Measurements from ENCODE around the gene JPH3. TPM values are rescaled to one million over a fixed set of nuclear protein-coding genes. Genes with fewer than 3 reads are reported as not detected.

JPH3 gene
- total RNA-seq, 1 donor from 2014 or later, result 0.29 TPM

- no peaks in the 10 kb centered on the region for H3K36me3 ChIP-seq
- no peak for TF ChIP-seq CTCF (IDR thresholded peaks at IDR 0.05)
- H3K27ac ChIP-seq, result no peak overlapping the region
- no peaks in the 10 kb centered on the region for H3K4me1 ChIP-seq
- ATAC-seq (no peak), DNase-seq (no peak)
- no peaks in the 10 kb centered on the region for H3K9me3 ChIP-seq
- intact Hi-C loops (cut with DNase I), result no loop called here
- peaks cover 18% of the 10 kb centered on the region for H3K27me3 ChIP-seq
- no peak overlapping the region for H3K4me3 ChIP-seq
Observed at GRCh38 chr16:87583453-87584131, 18.7 kb upstream of the JPH3 start.

DNA sequence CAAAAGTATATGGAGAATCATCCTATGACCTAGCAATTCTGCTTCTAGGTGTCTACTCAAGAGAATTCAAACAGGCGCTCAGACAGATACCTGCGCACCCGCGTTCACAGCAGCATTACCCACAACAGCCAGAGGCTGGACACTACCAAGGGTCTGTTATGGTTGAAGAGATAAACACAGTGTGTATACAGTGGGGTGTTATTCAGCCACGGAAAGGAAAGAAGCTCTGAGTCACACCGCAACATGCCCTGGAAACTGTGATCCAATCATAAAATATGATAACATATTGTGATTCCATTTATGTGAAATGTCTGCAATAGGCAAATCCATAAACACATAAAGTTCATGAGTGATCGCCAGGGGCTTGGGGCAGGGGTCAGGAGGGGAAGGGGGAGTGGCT, 18.0 kb upstream of the JPH3 start:
- Histone ChIP-seq H3K9me3 (no peaks in the 10 kb centered on the region), H3K27ac (no peak overlapping the region), H3K4me1 (no peaks in the 10 kb centered on the region), H3K36me3 (no peaks in the 10 kb centered on the region), H3K4me3 (no peak overlapping the region), H3K27me3 (peaks cover 18% of the 10 kb centered on the region)
- ATAC-seq, result no peak
- intact Hi-C loops (cut with DNase I), result no loop called here
- no peak for TF ChIP-seq CTCF (IDR thresholded peaks at IDR 0.05)
- no peak for DNase-seq

DNA sequence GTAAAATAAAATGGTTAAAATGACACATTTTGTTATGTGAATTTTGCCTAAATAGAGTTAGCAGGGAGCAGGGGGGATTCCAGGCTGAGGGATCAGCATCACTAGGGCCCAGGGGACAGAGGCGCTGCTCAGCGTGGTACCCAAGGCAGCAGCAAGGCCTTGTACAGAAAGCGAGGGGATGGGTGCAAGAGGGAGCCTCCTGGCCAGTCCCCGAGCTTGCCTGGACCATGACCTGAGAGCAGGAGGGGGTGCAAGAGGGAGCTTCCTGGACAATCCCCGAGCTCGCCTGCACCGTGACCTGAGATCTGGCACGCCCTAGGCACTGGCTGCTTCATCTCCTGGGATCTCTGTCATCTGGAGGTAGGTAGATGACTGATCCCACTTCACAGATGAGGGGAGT, 17.3 kb upstream of the JPH3 start:
- Histone ChIP-seq H3K36me3 (no peaks in the 10 kb centered on the region), H3K27me3 (peaks cover 23% of the 10 kb centered on the region), H3K4me1 (no peaks in the 10 kb centered on the region), H3K9me3 (no peaks in the 10 kb centered on the region), H3K4me3 (no peak overlapping the region), H3K27ac (no peak overlapping the region)
- no peak for TF ChIP-seq CTCF (IDR thresholded peaks at IDR 0.05)
- ATAC-seq, result no peak
- intact Hi-C loops (cut with DNase I), result no loop called here
- DNase-seq, result no peak

- no peak overlapping the region for H3K27ac ChIP-seq
- H3K36me3 ChIP-seq, result no peaks in the 10 kb centered on the region
- no peak for TF ChIP-seq CTCF (IDR thresholded peaks at IDR 0.05)
- H3K9me3 ChIP-seq, result no peaks in the 10 kb centered on the region
- no peaks in the 10 kb centered on the region for H3K4me1 ChIP-seq
- no peak for DNase-seq
- intact Hi-C loops (cut with DNase I), result no loop called here
- H3K27me3 ChIP-seq, result peaks cover 27% of the 10 kb centered on the region
- ATAC-seq, result no peak
- no peak overlapping the region for H3K4me3 ChIP-seq
Observed at GRCh38 chr16:87585442-87586200, 16.7 kb upstream of the JPH3 start.

- Histone ChIP-seq H3K36me3 (no peaks in the 10 kb centered on the region), H3K27me3 (peaks cover 34% of the 10 kb centered on the region), H3K9me3 (no peaks in the 10 kb centered on the region), H3K4me3 (no peak overlapping the region), H3K4me1 (no peaks in the 10 kb centered on the region), H3K27ac (no peak overlapping the region)
- intact Hi-C loops (cut with DNase I), result no loop called here
- ATAC-seq, result no peak
- no peak for DNase-seq
- no peak for TF ChIP-seq CTCF (IDR thresholded peaks at IDR 0.05)
Observed at GRCh38 chr16:87586201-87586782, 16.0 kb upstream of the JPH3 start.
